ENCODE results near the gene CCDC71L.

GRCh38 chr7:106657085-106657991, 3.6 kb downstream of the CCDC71L start:
- no peak for TF ChIP-seq CTCF (IDR thresholded peaks at IDR 0.05; ENCODE audit: low read depth, low read length)
- no peak for TF ChIP-seq EZH2phosphoT487 (IDR thresholded peaks at IDR 0.05; ENCODE audit: low read depth)

Measured in OCI-LY3 (cell line).